ENCODE data around the gene RNU2-1.
"Not testable (repeated sequence)": the region's sequence is repeated elsewhere in the genome, so short reads cannot be mapped to it uniquely, and the experiment has no call there.

The RNU2-1 gene

DNA sequence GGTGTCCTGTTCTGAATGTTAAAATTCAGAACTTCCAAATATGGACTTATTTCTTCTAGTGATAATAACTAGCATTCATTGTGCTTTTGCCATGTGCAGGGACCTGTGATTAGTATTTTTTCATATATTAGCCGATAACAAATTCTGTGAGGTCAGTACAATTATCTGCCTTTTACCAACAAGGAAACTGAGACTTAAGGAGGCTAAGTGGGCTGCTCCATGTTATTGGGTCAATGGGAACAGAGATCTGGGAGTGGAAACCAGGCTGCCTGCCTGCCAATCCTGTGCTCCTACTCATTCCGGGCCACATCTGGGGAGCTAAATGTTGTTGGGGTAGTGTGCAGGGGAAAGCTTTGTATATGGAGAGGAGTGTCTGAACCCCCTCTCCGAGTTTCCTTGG, 18.4 kb downstream of the RNU2-1 start:
- DNase-seq, result no peak

DNA sequence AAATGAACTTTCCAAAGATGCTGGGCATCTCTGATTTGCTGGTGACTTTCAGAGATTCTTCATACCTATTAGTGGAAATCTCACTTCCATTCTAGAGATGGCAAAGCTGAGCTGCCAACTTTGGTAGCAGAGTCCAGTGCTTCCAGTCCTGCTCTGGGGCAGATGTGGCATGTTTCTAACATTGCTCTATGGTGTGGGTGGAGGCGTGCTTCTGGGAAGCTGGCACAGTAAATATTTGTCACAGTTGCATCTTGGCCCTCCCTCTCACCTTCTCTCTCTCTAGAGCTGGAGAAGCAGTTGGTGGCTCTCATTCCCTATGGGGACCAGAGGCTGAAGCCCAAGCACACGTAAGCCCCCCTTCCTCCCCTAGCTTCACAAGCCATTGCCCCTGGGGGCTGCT, 20.2 kb downstream of the RNU2-1 start:
- DNase-seq, result no peak

DNA sequence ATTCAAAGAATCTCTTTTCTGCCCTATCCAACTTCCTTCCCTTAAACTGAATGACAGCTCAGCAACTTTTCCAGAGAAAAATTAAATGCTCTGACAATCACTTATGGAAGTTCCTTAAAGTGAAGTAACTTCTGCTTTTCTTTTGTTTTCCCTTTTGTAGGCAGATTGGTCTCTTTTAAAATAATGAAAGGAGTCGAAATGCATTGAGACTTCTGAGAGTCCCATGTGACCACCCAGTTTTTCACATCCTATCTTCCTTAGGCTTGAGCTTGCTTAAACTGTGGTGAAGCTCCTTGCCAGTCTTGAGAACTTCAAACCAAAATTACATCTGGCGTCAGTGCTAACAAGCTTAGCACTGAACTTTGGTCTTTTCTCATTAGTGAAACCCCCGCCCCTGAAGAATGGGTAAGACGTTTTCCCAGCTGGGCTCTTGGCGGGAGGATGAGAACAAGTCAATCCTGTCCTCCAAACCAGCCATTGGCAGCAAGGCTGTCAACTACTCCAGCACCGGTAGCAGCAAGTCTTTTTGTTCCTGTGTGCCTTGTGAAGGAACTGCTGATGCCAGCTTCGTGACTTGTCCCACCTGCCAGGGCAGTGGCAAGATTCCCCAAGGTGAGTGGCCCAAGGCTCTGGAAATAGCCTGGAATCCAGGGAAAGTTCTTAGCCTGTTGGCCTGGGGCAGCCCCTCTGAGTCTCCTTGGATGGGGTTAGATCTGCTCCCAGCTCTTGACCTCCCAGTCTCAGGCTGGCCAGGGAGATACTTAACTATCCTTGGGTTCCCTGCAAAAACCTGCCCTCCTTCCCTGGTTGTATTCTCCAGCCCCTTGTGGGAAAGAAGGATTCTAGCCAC, 20.9 kb downstream of the RNU2-1 start:
- DNase-seq, result no peak

DNA sequence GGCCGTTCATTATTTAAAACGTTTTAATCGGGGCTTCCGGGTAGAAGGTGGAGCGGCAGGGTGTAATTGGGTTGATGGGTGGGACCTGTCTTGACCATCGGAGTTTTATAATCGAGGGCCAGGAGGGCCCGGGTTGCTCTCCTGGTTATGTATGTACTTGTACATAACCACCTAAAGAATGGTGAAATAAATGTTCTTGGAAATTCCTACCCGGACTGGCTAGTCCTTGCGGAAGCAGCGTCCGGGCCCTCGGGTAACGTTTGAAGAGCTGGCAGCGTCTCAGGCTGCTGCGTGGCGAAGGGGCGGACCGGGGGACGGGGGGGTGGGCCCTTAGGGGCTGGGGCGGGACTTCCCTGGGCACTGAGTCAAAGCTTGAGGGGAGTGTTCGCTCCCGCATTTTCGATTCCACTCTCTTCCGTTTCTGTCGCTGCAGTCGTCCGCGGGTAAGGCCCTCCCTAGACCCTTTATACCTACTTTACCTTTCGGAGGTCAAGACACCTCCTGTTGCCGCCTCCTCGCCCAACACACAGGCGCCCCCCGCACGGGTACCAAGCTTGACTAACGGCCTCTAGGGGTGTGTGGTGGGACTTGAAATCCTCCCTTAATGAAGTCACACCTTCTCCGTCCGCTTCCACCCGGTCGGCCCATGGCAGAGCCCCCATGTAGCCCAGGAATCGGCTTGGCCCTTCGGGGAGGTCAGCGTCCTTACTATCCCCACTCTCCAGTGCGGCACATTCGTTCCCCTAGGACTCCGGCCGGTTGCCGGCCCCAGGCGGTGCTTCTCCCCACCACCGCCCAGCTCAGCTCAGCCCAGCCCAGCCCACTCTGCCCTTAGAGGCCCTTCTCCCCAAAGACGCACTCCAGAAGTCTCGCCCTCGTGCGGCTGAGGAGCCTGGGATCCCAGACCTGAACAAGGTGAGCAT, 22.0 kb downstream of the RNU2-1 start, which contains the start of gene TMEM106A:
Gene TMEM106A, plus strand, starts transcription at position 396 of the 923 bp plus-strand sequence. CDS start 1,167 bp downstream, outside the sequence.
- peak; percentile 33 to 38 for DNase-seq

DNA sequence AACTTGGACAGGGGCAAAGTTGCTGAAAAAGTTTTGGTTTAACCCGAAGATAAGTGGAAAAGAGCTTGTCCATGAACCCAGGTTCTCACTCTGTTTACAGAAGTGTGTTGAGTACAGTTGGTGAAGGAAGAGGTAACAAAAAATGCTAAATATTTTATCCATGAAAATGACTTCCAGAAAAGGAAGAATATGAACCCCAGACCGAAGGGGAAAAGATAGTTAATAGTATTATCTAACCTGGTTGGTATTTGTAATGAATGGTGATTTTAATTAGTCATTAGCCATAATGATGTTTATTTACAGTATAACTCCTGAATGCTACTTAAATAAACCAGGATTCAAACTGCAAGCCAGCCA, 22.7 kb downstream of the RNU2-1 start:
- DNase-seq, result no peak

DNA sequence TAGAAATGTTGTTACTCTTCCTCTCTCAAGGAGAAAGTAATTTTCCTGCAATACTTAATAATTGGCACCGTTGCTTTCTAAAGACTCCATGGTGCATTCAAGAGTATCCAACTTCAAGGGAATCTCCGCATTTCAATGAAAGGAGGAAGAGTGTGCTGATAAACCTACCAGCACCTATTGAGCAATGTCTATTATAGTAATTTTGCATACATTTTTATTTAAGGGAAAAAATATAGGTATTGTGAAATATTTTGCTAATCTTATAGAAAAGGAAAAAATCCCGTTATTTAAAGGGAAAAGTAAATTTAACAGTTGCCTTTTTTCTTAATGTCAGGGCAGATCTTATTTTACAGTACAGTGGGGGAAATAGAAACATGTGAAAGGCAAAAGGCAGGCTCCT, 23.2 kb downstream of the RNU2-1 start:
- DNase-seq, result no peak

DNA sequence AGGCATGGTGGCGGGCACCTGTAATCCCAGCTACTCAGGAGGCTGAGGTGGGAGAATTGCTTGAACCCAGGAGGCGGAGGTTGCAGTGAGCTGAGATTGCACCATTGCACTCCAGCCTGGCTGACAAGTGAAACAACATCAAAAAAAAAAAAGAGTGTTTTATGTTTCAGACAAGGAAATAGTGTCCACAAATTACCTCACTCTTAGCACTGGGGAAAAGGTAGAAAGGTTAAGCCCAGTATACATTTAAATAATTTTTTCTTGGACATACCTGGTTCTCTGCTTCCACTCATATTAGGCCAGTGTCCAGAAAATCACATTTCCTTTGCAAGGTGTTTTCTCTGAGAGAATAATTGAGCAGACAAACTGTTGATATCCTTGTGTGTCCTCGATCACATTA, 30.8 kb downstream of the RNU2-1 start:
- not testable (repeated sequence) for DNase-seq

DNA sequence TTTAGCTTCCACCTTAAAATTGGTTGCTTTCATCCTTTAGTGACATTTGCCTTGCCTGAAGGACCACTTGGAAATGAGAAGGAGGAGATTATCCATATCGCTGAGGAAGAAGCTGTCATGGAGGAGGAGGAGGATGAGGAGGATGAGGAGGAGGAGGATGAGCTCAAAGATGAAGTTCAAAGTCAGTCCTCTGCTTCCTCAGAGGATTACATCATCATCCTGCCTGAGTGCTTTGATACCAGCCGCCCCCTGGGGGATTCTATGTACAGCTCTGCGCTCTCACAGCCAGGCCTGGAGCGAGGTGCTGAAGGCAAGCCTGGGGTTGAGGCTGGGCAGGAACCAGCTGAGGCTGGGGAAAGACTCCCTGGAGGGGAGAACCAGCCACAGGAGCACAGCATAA, 33.6 kb downstream of the RNU2-1 start:
- DNase-seq, result no peak

DNA sequence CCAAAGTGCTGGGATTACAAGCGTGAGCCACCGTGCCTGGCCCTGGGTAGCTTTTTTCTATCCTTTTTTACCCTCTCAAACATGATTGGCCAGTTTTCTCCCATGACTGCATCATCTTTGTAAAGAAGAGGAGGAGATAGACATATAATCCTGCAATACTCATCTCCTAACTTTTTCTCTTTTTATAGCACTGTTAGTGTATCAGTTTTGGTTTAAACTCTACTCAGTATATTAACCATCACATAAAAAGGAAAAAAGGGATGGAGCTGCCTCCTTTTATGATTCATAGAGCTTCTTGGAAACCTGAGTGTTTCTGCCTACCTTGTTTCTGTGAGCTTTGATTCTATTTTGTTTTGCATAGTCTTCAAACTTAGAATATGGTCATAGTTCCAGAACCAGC, 34.1 kb downstream of the RNU2-1 start:
- no peak for DNase-seq

DNA sequence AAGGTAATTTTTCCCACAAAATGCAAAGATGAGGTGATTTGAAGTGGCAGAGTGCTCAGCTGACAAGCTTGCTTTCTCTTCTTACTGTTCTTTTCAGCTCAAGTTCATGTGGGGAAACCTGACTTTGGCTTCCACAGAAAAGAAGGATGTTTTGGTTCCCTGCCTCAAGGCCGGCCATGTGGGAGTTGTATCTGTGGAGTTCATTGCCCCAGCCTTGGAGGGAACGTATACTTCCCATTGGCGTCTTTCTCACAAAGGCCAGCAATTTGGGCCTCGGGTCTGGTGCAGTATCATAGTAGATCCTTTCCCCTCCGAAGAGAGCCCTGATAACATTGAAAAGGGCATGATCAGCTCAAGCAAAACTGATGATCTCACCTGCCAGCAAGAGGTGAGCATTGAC, 40.5 kb downstream of the RNU2-1 start:
- no peak for DNase-seq

DNA sequence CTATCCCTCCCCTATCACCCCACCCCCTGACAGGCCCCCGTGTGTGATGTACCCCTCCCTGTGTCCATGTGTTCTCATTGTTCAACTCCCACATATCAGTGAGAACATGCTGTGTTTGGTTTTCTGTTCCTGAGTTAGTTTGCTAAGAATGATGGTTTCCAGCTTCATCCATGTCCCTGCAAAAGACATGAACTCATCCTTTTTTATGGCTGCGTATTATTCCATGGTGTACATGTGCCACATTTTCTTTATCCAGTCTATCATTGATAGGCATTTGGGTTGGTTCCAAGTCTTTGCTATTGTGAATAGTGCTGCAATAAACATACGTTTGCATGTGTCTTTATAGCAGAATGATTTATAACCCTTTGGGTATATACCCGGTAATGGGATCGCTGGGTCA, 47.1 kb downstream of the RNU2-1 start:
- DNase-seq, result not testable (repeated sequence)

DNA sequence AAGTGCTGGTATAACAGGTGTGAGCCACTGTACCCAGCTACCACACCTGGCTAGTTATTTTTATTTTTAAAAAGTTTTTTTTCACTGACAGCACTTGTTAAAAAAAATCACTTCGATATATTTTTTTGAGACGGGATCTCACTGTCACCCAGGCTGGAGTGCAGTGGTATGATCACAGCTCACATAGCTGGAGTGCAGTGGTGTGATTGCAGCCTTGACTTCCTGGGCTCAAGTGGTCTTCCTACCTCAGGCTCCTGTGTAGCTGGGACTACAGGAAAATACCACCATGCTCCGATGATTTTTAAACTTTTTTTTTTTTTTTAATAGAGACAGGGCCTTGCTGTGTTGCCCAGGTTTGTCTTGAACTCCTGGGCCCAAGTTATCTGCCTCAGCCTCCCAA, 49.9 kb downstream of the RNU2-1 start:
- no peak for DNase-seq
